Smooth muscle cell (in vitro differentiated cells): ENCODE measurements around the gene CIB4. TPM values are rescaled to one million over a fixed set of nuclear protein-coding genes. Genes with fewer than 3 reads are reported as not detected.

Experiments used
- DNase-seq: peaks from one replicate; lab custom pipeline; 2025; ENCODE audit not compliant: unreplicated experiment; lab: John Stamatoyannopoulos, UW
- H2AFZ ChIP-seq: fragments of 200-600 bp; sonication (generic); 2 replicates; pipeline ENCODE4 v1.6.0; 2016; ENCODE audit warnings: antibody characterized with exemption, low read depth, mild to moderate bottlenecking
- H3F3A ChIP-seq: fragments of 200-600 bp; sonication (generic); 2 replicates; pipeline ENCODE4 v1.6.0; 2017; ENCODE audit warnings: antibody characterized with exemption, low read depth
- H3K27ac ChIP-seq: fragments of 200-600 bp; sonication (generic); 2 replicates; pipeline ENCODE4 v1.5.1; 2016; ENCODE audit warnings: low read depth, mild to moderate bottlenecking
- H3K27me3 ChIP-seq: fragments of 200-600 bp; sonication (generic); 2 replicates; pipeline ENCODE4 v1.6.1; 2016; ENCODE audit warnings: low read depth, mild to moderate bottlenecking
- H3K36me3 ChIP-seq: fragments of 200-600 bp; sonication (generic); 2 replicates; pipeline ENCODE4 v1.5.1; 2016; ENCODE audit warnings: low read depth
- H3K4me1 ChIP-seq: fragments of 200-600 bp; sonication (generic); 2 replicates; pipeline ENCODE4 v1.5.1; 2016; ENCODE audit warnings: low read depth
- H3K4me2 ChIP-seq: fragments of 200-600 bp; sonication (generic); 2 replicates; pipeline ENCODE4 v1.6.0; 2016; ENCODE audit warnings: mild to moderate bottlenecking
- H3K4me3 ChIP-seq: fragments of 200-600 bp; sonication (generic); 2 replicates; pipeline ENCODE4 v1.5.1; 2016; ENCODE audit warnings: mild to moderate bottlenecking
- H3K79me2 ChIP-seq: fragments of 200-600 bp; sonication (generic); 2 replicates; pipeline ENCODE4 v1.6.0; 2016; ENCODE audit warnings: low read depth, mild to moderate bottlenecking
- H3K9ac ChIP-seq: fragments of 200-600 bp; sonication (generic); 2 replicates; pipeline ENCODE4 v1.6.0; 2016; ENCODE audit warnings: low read depth
- H3K9me3 ChIP-seq: fragments of 200-600 bp; sonication (generic); replicated peaks from 2 replicates; pipeline ENCODE4 v1.5.1; 2016; ENCODE audit warnings: low read depth
- H4K20me1 ChIP-seq: fragments of 200-600 bp; sonication (generic); 2 replicates; pipeline ENCODE4 v1.6.0; 2016; ENCODE audit warnings: low read depth
- CTCF ChIP-seq: fragments of 200-600 bp; sonication (generic); IDR thresholded peaks from 2 replicates; pipeline ENCODE4 v1.5.1; 2017; ENCODE audit warnings: borderline replicate concordance, mild to moderate bottlenecking, antibody characterized with exemption; ENCODE audit not compliant: insufficient read depth, poor library complexity, severe bottlenecking
- WGBS: methylation state at CpG from one replicate; pipeline ENCODE4 v1.1.7; 2016; ENCODE audit warnings: low lambda C conversion rate; 5-methylcytosine and 5-hydroxymethylcytosine counted together
- polyA plus RNA-seq: library from polyadenylated mRNA; unstranded; fragments of >200 nt; fragmentation: Nextera tagmentation; extraction: Ambion mirVana; gene quantifications from 2 replicates; pipeline ENCODE4 v1.2.1, GENCODE V29; 2016
- total RNA-seq: library from RNA; depleted of rRNA; stranded (reverse); fragments of >200 nt; gene quantifications from 2 replicates; pipeline ENCODE4 v1.2.3, GENCODE V29; 2014

CIB4 gene
- total and polyA plus RNA-seq, 2 experiments from 2014 or later: not detected

- Histone ChIP-seq H3K9ac (no peak overlapping the region), H3K27ac (no peak overlapping the region), H3K27me3 (no peaks in the 10 kb centered on the region), H4K20me1 (no peaks in the 10 kb centered on the region), H3K4me1 (no peaks in the 10 kb centered on the region), H3F3A (no peaks in the 10 kb centered on the region), H3K4me2 (no peak overlapping the region), H3K4me3 (no peak overlapping the region), H3K36me3 (no peaks in the 10 kb centered on the region), H3K79me2 (no peaks in the 10 kb centered on the region), H3K9me3 (no peaks in the 10 kb centered on the region), H2AFZ (no peak overlapping the region)
- WGBS: 85% methylated on average over 14 of the region's 14 CpGs
- no peak for DNase-seq
- TF ChIP-seq CTCF: no peak
Measured at GRCh38 chr2:26537826-26538475, 103.2 kb downstream of the CIB4 start.

GRCh38 chr2:26537069-26537825 is 103.9 kb downstream of the CIB4 start:
- no peak for TF ChIP-seq CTCF
- Histone ChIP-seq H3K36me3 (no peaks in the 10 kb centered on the region), H3F3A (no peaks in the 10 kb centered on the region), H2AFZ (no peak overlapping the region), H3K27ac (no peak overlapping the region), H3K4me2 (no peak overlapping the region), H3K79me2 (no peaks in the 10 kb centered on the region), H3K4me3 (no peak overlapping the region), H3K9me3 (no peaks in the 10 kb centered on the region), H3K4me1 (no peaks in the 10 kb centered on the region), H4K20me1 (no peaks in the 10 kb centered on the region), H3K9ac (no peak overlapping the region), H3K27me3 (no peaks in the 10 kb centered on the region)
- no peak for DNase-seq
- 89% methylated on average over 17 of the region's 17 CpGs for WGBS

DNA sequence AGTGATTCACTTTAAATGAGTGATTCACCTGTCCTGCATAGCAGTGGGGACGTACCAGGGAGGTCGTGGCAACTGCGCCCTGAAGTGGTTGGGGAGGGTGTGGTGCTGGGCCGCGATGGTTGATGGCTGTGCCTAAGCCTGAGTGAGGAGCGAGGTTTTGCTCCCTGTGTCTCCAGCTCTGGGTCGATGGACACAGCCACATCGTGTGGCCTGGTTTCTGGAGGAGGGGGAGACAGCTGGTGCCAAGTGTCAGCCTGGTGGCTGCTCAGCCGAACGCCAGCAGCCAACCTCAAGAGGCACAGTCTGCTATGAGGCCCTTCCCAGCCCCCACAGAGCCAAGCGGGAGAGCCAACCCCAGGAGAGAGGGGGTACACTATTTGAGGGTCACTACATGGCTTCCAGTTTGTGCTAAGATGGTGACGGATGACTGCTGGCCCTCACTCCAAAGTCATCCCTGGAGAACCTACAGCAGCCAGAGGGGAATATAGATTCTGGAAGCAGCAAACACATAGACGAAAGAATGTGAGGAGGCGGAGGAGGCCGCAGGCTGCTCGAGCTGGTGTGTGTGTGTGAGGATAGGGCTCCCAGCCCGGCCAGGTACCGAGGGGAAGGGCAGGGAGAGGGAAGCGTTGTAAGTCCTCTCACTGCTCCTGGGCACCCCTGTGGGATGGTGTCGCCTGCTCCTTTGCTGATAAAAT is 104.6 kb downstream of the CIB4 start:
- H3K4me2 ChIP-seq: no peak overlapping the region
- H3K4me1 ChIP-seq: no peaks in the 10 kb centered on the region
- no peak for TF ChIP-seq CTCF
- no peak overlapping the region for H3K9ac ChIP-seq
- H3K79me2 ChIP-seq: no peaks in the 10 kb centered on the region
- WGBS: 76% methylated on average over 20 of the region's 20 CpGs
- no peak overlapping the region for H2AFZ ChIP-seq
- H3K4me3 ChIP-seq: no peak overlapping the region
- no peak overlapping the region for H3K27ac ChIP-seq
- H4K20me1 ChIP-seq: no peaks in the 10 kb centered on the region
- H3K27me3 ChIP-seq: no peaks in the 10 kb centered on the region
- no peaks in the 10 kb centered on the region for H3K9me3 ChIP-seq
- H3F3A ChIP-seq: no peaks in the 10 kb centered on the region
- no peak for DNase-seq
- H3K36me3 ChIP-seq: no peaks in the 10 kb centered on the region
